K562 (cell line): ENCODE results near the gene GYS1. TPM values are rescaled to one million over a fixed set of nuclear protein-coding genes. Genes with fewer than 3 reads are reported as not detected.

ENCODE experiments used
- ATF1 ChIP-seq, 2 experiments: fragments of 450-650 bp in 1 of 2; IDR thresholded peaks; 2 replicates each; pipeline ENCODE4 v1.6.1; 2016; ENCODE audit warnings: missing compliant biosample characterization in 1 of 2, missing genetic modification characterization in 1 of 2
- E4F1 ChIP-seq: fragments of 250-450 bp; sonication (Bioruptor Pico); IDR thresholded peaks from 2 replicates; pipeline ENCODE4 v1.5.0; 2021; ENCODE audit warnings: mild to moderate bottlenecking, borderline replicate concordance
- ELF4 ChIP-seq: fragments of 450-650 bp; formaldehyde crosslinking; IDR thresholded peaks from 2 replicates; pipeline ENCODE4 v1.4.0; 2022; ENCODE audit warnings: missing genetic modification characterization
- KAT2B ChIP-seq: IDR thresholded peaks from one replicate; pipeline ENCODE4 v1.6.1; 2012; ENCODE audit warnings: low read depth, mild to moderate bottlenecking, control low read depth, inconsistent platforms, low read length, moderate library complexity
- L3MBTL2 ChIP-seq: fragments of 450-650 bp; IDR thresholded peaks from 2 replicates; pipeline ENCODE4 v1.6.1; 2016; ENCODE audit warnings: mild to moderate bottlenecking, moderate library complexity
- MCM5 ChIP-seq: fragments of 450-650 bp; IDR thresholded peaks from 2 replicates; pipeline ENCODE4 v1.6.1; 2016; ENCODE audit warnings: low read depth
- RBM17 ChIP-seq: fragments of 200-400 bp; formaldehyde crosslinking; IDR thresholded peaks from 2 replicates; pipeline ENCODE4 v1.6.1; 2017; ENCODE audit warnings: low read depth, mild to moderate bottlenecking, low read length, borderline replicate concordance
- RBM34 ChIP-seq: fragments of 200-400 bp; formaldehyde crosslinking; IDR thresholded peaks from 2 replicates; pipeline ENCODE4 v1.6.1; 2018; ENCODE audit warnings: low read length, borderline replicate concordance; ENCODE audit not compliant: insufficient read depth
- YY1 ChIP-seq, 3 experiments: IDR thresholded peaks; 2 replicates each; pipeline ENCODE4 v1.6.1; 2011; ENCODE audit warnings: low read length in 2 of 3, mild to moderate bottlenecking in 2 of 3, moderate library complexity in 2 of 3, borderline replicate concordance in 1 of 3, control low read depth in 1 of 3, low read depth in 1 of 3; ENCODE audit not compliant: insufficient read depth in 3 of 3, insufficient replicate concordance in 2 of 3, control insufficient read depth in 1 of 3, insufficient read length in 1 of 3; ENCODE audit errors: extremely low read depth in 1 of 3
- ZFPM2 ChIP-seq: fragments of 250-450 bp; sonication (Bioruptor Pico); IDR thresholded peaks from 2 replicates; pipeline ENCODE4 v1.5.1; 2022; ENCODE audit warnings: mild to moderate bottlenecking
- ZKSCAN1 ChIP-seq: fragments of 150-350 bp; IDR thresholded peaks from 2 replicates; pipeline ENCODE4 v1.6.1; 2016; ENCODE audit warnings: low read depth, low read length
- ZNF507 ChIP-seq: conservative IDR thresholded peaks from 2 replicates; pipeline ENCODE4 v1.6.1; 2017; ENCODE audit warnings: missing genetic modification characterization, missing compliant biosample characterization
- polyA plus RNA-seq, 8 experiments: library from polyadenylated mRNA; depleted of rRNA in 4 of 8; stranded (reverse) in 5 of 8; unstranded in 3 of 8; fragments of >200 nt; fragmentation: Nextera tagmentation in 2 of 8; fragmentation: Illumina TruSeq in 1 of 8; extraction: Ambion mirVana in 2 of 8; extraction: Trizol in 1 of 8; gene quantifications; 2 replicates each; pipeline versions ENCODE4 v1.2.1 to v1.2.3, GENCODE V29; 2011 to 2014; ENCODE audit warnings: inconsistent platforms in 1 of 8, missing spikeins in 1 of 8
- total RNA-seq, 7 experiments: library from RNA; depleted of rRNA in 6 of 7; stranded (reverse); fragments of >200 nt in 6 of 7; fragmentation: Illumina TruSeq in 2 of 7; extraction: Trizol in 2 of 7; gene quantifications; 2 replicates each; pipeline versions ENCODE4 v1.2.1 to v1.2.3, GENCODE V29; 2011 to 2021; ENCODE audit warnings: low replicate concordance in 1 of 7
- TF ChIP-seq, protein P1 (sequence below): sonication (generic); formaldehyde crosslinking; IDR thresholded peaks from 2 replicates; pipeline ENCODE4 v1.8.0; 2023; ENCODE audit warnings: mild to moderate bottlenecking, missing genetic modification reagents
- TF ChIP-seq, protein P2 (sequence below): fragments of 450-650 bp; IDR thresholded peaks from 2 replicates; pipeline ENCODE4 v1.6.1; 2018; ENCODE audit warnings: mild to moderate bottlenecking, low read depth; ENCODE audit not compliant: partially characterized antibody
- TF ChIP-seq, protein P3 (sequence below): fragments of 250-450 bp; sonication (Bioruptor Pico); IDR thresholded peaks from 2 replicates; pipeline ENCODE4 v1.8.0; 2022; ENCODE audit warnings: moderate library complexity, mild to moderate bottlenecking, inconsistent platforms
- TF ChIP-seq, protein P4 (sequence below), 2 experiments: IDR thresholded peaks; 2 replicates each; pipeline ENCODE4 v1.6.1; 2012; ENCODE audit warnings: improper control_type of control experiment in 2 of 2, low read depth in 2 of 2, low read length in 2 of 2, borderline replicate concordance in 1 of 2

The GYS1 gene
- total and polyA plus RNA-seq, 9 of the 15 experiments (the other 6 are each of a cell fraction or from before 2014, with no cell fraction given), result 1.9 to 31.1 (median 15.2) TPM

DNA sequence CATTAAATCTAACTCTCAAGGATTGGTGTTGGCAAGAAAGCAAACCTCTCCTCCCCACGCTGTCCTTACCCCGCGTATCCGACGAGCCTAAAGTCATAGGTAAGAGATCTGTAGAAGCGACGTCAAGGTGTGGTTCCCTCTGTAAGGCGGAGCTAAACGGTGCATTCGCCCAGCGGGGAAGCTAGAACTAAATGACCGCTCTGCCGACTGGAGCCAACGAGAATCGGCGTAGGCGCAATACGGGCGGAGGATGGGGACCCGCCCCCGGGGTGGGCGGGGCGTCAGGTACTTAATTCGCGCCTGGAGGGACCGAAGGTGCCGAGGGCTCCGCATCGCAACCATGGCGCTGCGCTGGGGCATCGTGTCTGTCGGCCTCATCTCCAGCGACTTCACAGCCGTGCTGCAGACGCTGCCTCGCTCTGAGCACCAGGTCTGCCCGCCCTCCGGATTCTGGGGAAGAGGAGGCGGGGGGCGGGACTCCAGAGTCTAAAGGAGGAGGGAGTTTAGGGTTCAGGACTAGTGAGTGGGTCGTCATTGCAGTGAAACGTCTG, 59.7 kb downstream of the GYS1 start, which contains the start of gene DHDH (continued):
- TF ChIP-seq, protein P1, sequence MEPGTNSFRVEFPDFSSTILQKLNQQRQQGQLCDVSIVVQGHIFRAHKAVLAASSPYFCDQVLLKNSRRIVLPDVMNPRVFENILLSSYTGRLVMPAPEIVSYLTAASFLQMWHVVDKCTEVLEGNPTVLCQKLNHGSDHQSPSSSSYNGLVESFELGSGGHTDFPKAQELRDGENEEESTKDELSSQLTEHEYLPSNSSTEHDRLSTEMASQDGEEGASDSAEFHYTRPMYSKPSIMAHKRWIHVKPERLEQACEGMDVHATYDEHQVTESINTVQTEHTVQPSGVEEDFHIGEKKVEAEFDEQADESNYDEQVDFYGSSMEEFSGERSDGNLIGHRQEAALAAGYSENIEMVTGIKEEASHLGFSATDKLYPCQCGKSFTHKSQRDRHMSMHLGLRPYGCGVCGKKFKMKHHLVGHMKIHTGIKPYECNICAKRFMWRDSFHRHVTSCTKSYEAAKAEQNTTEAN (CRISPR knock-in tag), result peak; percentile 21; the same call in 1 of the 2 replicates
- TF ChIP-seq E4F1 (CRISPR knock-in tag) (no peak), YY1 (IDR thresholded peaks at IDR 0.05; ENCODE audit: borderline replicate concordance in 1 of 3, control insufficient read depth in 1 of 3, extremely low read depth in 1 of 3, insufficient read depth in 3 of 3, insufficient read length in 1 of 3, insufficient replicate concordance in 2 of 3, low read depth in 1 of 3, low read length in 2 of 3) (peak in 2 of 3 experiments; percentile 72 to 86), ATF1 (CRISPR knock-in tag; IDR thresholded peaks at IDR 0.05) (no peak), ATF1 (tag; IDR thresholded peaks at IDR 0.05) (peak; percentile 67), ZFPM2 (CRISPR knock-in tag) (no peak), RBM17 (no peak), ELF4 (CRISPR knock-in tag) (peak; percentile 9; the same call in 1 of the 2 replicates), ZKSCAN1 (peak; percentile 43), KAT2B (no peak), MCM5 (no peak), L3MBTL2 (peak; percentile 83), RBM34 (no peak), ZNF507 (tag) (no peak)
- TF ChIP-seq, protein P2, sequence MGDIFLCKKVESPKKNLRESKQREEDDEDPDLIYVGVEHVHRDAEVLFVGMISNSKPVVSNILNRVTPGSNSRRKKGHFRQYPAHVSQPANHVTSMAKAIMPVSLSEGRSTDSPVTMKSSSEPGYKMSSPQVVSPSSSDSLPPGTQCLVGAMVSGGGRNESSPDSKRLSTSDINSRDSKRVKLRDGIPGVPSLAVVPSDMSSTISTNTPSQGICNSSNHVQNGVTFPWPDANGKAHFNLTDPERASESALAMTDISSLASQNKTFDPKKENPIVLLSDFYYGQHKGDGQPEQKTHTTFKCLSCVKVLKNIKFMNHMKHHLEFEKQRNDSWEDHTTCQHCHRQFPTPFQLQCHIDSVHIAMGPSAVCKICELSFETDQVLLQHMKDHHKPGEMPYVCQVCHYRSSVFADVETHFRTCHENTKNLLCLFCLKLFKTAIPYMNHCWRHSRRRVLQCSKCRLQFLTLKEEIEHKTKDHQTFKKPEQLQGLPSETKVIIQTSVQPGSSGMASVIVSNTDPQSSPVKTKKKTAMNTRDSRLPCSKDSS, result no peak
- TF ChIP-seq, protein P3, sequence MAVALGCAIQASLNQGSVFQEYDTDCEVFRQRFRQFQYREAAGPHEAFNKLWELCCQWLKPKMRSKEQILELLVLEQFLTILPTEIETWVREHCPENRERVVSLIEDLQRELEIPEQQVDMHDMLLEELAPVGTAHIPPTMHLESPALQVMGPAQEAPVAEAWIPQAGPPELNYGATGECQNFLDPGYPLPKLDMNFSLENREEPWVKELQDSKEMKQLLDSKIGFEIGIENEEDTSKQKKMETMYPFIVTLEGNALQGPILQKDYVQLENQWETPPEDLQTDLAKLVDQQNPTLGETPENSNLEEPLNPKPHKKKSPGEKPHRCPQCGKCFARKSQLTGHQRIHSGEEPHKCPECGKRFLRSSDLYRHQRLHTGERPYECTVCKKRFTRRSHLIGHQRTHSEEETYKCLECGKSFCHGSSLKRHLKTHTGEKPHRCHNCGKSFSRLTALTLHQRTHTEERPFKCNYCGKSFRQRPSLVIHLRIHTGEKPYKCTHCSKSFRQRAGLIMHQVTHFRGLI, result no peak
- TF ChIP-seq, protein P4, sequence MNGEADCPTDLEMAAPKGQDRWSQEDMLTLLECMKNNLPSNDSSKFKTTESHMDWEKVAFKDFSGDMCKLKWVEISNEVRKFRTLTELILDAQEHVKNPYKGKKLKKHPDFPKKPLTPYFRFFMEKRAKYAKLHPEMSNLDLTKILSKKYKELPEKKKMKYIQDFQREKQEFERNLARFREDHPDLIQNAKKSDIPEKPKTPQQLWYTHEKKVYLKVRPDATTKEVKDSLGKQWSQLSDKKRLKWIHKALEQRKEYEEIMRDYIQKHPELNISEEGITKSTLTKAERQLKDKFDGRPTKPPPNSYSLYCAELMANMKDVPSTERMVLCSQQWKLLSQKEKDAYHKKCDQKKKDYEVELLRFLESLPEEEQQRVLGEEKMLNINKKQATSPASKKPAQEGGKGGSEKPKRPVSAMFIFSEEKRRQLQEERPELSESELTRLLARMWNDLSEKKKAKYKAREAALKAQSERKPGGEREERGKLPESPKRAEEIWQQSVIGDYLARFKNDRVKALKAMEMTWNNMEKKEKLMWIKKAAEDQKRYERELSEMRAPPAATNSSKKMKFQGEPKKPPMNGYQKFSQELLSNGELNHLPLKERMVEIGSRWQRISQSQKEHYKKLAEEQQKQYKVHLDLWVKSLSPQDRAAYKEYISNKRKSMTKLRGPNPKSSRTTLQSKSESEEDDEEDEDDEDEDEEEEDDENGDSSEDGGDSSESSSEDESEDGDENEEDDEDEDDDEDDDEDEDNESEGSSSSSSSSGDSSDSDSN (IDR thresholded peaks at IDR 0.05; ENCODE audit: borderline replicate concordance in 1 of 2, low read depth in 2 of 2, low read length in 2 of 2), result peak; percentile 52 to 57; a peak in 1 of 4 replicates
